NCI-H460 (cell line): Measurements from ENCODE around the gene CLN3. TPM values are rescaled to one million over a fixed set of nuclear protein-coding genes. Genes with fewer than 3 reads are reported as not detected.
"Not testable (repeated sequence)": the region's sequence is repeated elsewhere in the genome, so short reads cannot be mapped to it uniquely, and the experiment has no call there.

Source experiments
- DNase-seq: peaks from one replicate; pipeline ENCODE4 v3.0.0-alpha.2; 2016; ENCODE audit warnings: low read depth; ENCODE audit errors: extremely low read depth
- total RNA-seq: library from RNA; depleted of rRNA; stranded (reverse); fragments of >200 nt; shearing (Covaris generic); gene quantifications from 2 replicates; pipeline ENCODE4 v1.2.3, GENCODE V29; 2014

Gene CLN3
- total RNA-seq, 1 experiment from 2014 or later: 26.1 TPM

DNA sequence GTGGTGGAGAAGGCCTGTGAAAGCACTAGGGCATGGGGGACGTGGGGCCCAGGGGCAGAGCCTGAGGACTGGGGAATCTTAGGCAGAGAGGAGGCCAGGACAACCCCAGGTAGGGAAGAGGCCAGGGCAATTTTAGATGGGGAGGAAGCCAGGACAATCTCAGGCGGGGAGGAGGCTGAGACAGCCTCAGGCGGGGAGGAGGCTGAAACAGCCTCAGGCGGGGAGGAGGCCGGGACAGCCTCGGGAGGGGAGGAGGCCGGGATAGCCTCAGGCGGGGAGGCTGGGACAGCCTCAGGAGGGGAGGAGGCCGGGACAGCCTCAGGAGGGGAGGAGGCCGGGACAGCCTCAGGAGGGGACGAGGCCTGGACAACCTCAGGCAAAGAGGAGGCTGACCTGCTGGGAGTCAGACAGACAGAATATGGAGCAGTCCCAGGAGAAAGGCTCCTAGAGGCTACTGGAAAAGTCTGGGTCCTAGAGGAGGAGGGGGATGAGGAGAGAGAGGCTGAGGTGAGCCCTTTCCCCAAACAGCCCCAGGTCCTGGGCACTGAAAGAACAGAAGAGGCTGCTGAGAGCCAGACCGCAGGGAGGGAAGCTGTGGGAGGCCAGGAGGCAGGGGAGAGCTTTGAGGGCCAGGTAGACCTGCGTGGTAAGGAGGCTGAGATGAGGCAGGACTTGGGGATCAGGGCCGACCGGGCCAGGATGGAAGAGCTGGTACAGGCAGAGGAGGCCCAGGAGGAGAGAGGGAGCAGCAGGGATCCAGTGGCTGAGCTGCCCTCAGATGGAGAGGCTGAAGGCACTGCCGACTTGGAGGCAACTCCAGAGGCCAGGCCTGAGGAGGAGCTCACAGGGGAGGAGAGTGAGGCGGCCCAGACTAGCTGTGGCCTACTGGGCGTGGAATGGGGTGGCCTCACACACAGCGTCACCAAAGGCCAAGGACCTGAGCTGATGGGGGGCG lies 4.2 kb upstream of the CLN3 start:
- no peak for DNase-seq

- no peak for DNase-seq
Measured at GRCh38 chr16:28495098-28495793, 3.4 kb upstream of the CLN3 start.

GRCh38 chr16:28494121-28494851 lies 2.4 kb upstream of the CLN3 start, which contains the start of gene APOBR:
Gene APOBR (plus strand): TSS chr16:28494643. CDS start chr16:28494682, 39 bp downstream.
- DNase-seq: no peak

- DNase-seq: no peak
Measured at GRCh38 chr16:28492511-28492910, 637 bp upstream of the CLN3 start.

DNA sequence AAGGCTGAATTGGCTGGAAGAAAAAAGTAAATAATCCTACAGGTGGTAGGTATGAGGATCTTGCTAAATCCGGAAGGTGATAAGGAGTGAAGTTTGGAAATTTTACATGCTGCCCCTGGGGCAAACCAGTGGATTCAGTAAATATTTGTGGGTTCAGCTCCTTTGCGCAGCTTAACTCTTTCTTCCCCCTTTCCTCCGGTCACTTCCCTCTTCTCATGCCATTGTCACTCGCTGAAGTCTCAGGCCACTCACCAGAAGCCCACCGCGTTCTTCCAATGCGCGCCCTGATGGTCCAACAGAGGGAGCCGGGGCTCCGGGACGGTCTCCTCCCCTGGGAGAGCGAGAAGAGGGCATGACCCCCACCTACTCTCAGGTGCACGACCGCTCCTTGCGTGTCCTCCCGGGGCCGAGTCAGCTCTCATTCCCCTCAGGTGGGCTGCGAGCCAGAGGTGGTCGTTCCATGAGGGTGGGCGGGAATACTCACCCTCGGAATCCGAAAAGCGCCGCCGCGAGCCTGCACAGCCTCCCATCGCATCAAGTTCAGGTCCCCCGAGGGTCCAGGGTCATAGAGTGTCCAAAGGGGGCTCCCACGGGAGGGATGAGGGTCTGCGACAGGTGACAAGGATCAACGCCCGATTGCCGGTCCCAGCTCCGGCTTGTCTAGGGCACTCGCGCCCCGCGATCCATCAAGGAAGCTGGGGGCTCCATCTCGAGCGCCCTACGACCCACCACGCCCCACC lies 474 bp downstream of the CLN3 start:
- no peak for DNase-seq

DNA sequence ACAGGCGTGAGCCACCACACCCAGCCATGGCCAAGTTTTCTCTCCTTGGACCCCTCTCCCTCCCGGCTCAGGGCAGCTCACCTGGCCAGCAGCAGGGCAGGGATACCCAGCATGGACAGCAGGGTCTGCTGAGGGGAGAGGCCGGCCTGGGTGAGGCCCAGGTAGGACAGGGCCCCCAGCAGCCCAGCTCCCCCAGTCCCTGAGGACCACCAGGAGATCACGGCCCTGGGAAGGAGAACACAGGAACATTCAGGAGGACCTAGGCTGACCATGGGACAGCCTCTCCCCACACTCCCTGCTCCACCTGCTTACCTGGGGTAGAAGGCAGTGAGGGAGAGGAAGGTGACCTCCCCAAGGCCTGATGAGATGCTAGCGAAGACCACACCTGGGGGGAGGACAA lies 5.6 kb downstream of the CLN3 start:
- no peak for DNase-seq

DNA sequence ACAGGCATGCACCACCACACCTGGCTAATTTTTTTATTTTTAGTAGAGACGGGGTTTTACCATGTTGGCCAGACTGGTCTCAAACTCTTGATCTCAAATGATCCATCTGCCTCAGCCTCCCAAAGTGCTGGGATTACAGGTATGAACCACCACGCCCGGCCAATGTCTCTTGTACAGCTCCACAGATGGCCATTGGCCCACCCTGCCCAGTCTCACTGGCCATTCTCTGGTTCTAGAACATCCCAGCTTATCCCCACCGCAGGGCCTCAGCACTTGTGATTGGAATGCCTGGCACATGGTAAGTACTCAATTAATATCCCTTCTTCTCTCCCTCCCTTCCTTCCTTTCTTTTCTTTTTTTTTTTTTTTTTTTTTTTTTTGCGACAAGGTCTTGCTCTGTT lies 8.5 kb downstream of the CLN3 start:
- not testable (repeated sequence) for DNase-seq

GRCh38 chr16:28482026-28482425 lies 9.8 kb downstream of the CLN3 start:
- DNase-seq: no peak

DNA sequence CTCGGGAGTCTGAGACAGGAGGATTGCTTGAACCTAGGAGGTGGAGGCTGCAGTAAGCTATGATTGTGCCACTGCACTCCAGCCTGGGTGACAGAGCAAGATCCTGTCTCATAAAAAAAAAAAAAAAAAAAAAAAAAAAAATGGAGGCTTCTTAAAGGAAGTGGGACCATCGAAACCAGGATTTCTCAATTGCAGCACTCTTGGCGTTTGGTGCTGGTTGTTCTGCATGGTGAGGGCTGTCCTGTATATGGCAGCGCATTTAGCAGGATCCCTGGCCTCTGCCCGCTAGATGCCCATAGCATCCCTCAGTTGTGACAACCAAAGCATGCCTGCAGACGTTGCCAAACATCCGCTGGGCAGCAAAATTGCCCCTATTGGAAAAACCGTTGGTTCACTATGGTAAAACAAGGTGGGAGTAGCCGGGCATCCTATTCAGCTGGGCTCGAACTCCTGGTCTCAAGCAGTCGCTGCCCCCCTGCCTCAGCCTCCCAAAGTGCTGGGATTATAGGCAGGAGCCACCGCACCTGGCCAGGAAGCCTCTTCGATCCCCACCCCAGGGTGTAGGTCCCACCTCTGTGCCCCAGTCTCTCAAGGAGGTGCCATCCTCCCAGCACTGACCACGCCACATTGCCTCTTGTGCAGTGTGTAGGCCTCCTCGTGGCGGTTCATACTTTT lies 13.2 kb downstream of the CLN3 start:
- DNase-seq: no peak

DNA sequence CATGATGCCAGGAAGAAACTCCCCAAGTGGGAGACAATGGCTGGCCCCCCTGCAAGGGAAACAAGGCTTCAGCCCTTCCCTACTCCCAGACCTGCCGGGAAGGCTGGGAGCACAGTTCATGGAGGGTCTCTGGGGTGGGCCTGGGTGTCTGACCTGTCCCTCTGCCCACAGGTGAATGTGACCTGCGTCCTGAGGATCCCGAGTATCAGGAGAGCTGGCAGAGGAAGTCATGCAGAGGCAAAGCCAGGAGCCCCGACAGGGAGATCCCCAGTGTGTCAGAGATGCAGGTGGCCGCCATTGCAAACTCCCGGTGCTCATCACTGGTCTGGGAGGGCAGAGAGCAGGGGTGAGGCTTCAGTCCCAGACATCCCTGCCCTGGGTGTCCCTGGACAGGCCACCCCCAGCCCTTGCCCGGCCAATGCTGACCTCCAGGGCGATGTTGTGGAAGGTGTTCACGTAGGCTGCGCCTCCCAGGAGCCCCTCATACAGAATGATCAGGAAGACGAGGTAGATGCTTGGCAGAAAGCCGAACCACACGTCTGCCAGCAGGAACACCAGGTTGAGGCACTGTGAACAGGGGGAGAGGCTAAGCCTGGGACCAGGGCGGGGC lies 14.5 kb downstream of the CLN3 start:
- DNase-seq: no peak

DNA sequence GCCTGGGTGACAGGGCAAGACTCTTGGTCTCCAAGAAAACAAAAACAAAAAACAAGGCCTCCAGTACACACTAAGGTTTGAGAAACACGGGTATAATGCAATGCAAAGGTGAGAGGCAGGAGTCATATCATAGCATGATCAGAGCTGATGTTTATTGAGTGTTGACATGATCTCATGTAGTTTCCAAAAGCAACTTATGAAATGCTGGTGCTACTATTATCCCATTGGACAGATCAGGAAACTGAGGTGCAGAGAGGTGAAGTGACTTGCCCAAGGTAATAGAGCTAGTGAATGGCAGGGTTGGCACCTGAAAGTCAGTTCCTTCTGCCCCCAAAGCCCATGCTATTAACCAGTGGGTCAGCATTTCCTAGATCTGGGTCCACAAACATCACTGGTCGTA lies 16.7 kb downstream of the CLN3 start:
- DNase-seq: no peak

GRCh38 chr16:28473714-28474265 lies 18.1 kb downstream of the CLN3 start:
- DNase-seq: no peak

GRCh38 chr16:28447081-28447480 lies 44.8 kb downstream of the CLN3 start:
- not testable (repeated sequence) for DNase-seq

GRCh38 chr16:28446388-28446787 lies 45.5 kb downstream of the CLN3 start:
- not testable (repeated sequence) for DNase-seq

GRCh38 chr16:28443943-28444342 lies 47.9 kb downstream of the CLN3 start:
- not testable (repeated sequence) for DNase-seq

- not testable (repeated sequence) for DNase-seq
Measured at GRCh38 chr16:28438899-28439298, 53.0 kb downstream of the CLN3 start.

- DNase-seq: not testable (repeated sequence)
Measured at GRCh38 chr16:28435340-28435739, 56.5 kb downstream of the CLN3 start.
